BLaER1 treated with 17β-estradiol and CSF1 and Interleukin-3, amounts not matched to agents 10 nM and 100 nM (cell line): Measurements from ENCODE around the gene MZF1.

Experiments
- H3K27ac ChIP-seq, 11 experiments: shearing (Covaris generic); formaldehyde crosslinking; 2 replicates each; pipeline ENCODE4 v1.8.1; 2022
- H3K27me3 ChIP-seq, 11 experiments: shearing (Covaris generic); formaldehyde crosslinking; 2 replicates each; pipeline ENCODE4 v1.8.1; 2022
- H3K36me3 ChIP-seq, 11 experiments: shearing (Covaris generic); formaldehyde crosslinking; 2 replicates each; pipeline ENCODE4 v1.8.1; 2022
- H3K4me1 ChIP-seq, 10 experiments: shearing (Covaris generic); formaldehyde crosslinking; 2 replicates each; pipeline ENCODE4 v1.8.1; 2022
- H3K4me2 ChIP-seq, 11 experiments: shearing (Covaris generic); formaldehyde crosslinking; 2 replicates each; pipeline ENCODE4 v1.8.1; 2022
- H3K4me3 ChIP-seq, 10 experiments: shearing (Covaris generic); formaldehyde crosslinking; 2 replicates each; pipeline ENCODE4 v1.8.1; 2022
- H3K9ac ChIP-seq, 11 experiments: shearing (Covaris generic); formaldehyde crosslinking; 2 replicates each; pipeline ENCODE4 v1.8.1; 2022
- H3K9me3 ChIP-seq, 11 experiments: shearing (Covaris generic); formaldehyde crosslinking; replicated peaks in 1 of 11; 2 replicates each; pipeline ENCODE4 v1.8.1; 2022
- H4K20me1 ChIP-seq, 11 experiments: shearing (Covaris generic); formaldehyde crosslinking; 2 replicates each; pipeline ENCODE4 v1.8.1; 2022
- Cebpa-rat ChIP-seq, 11 experiments: shearing (Covaris generic); IDR thresholded peaks; 2 replicates each; pipeline ENCODE4 v1.8.1; 2022

MZF1 gene

DNA sequence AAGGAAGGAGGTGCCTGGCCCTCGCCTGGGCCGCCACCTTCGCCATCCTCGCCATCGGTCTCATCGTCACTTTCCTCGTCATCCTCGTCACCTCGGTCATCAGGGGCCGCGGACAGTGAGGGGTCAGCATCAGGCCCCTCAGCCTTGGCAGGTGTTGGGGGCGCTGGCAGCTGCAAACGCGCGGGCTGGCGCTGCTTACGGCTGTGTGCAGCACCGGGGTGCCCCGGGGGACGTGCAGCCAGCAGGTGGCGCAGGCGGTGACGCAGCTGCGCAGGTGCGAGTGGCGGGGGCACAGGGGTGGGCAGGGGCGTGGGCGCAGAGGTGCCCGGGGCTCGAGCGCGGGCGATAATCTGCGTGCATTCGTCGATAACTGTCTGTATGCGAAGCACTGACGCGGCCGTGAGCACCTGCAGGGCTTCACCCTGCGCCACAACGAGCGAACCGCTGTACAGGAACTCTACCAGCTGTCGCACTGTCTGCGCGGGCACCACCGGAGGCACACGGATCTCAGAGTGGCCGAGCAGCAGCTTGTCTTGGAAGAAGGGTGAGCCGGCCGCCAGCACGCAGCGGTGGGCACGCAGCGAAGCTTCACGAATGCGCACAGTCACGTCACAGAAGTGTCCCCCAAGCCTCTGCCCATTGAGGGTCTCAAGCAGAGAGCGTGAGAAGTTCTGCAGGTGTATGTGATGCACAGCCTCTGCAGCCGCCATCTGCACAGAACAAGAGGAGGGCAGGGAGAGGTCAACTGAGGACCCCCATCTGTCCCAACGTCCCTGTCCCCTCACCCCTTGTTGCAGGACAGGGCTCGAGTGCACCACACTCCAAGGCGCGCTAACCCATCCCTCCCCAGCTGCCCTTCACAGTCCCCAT is 55.9 kb downstream of the MZF1 start:
- no peak for TF ChIP-seq Cebpa-rat (IDR thresholded peaks at IDR 0.05)
- H4K20me1 ChIP-seq: peaks cover 8 to 48% (median 24%) of the 10 kb centered on the region in 11 experiments; a peak in 14 of 22 replicates
- H3K4me2 ChIP-seq: peak overlapping the region; percentile 42 to 99 (median 96); a peak in 15 of 22 replicates
- H3K9ac ChIP-seq: peak overlapping the region in 6 of 11 experiments; percentile 22 to 95 (median 42); a peak in 6 of 22 replicates
- peaks cover 17 to 33% (median 23%) of the 10 kb centered on the region in 11 experiments for H3K36me3 ChIP-seq
- peaks cover 50 to 67% (median 56%) of the 10 kb centered on the region in 10 experiments for H3K4me1 ChIP-seq
- H3K9me3 ChIP-seq: no peaks in the 10 kb centered on the region
- 0 out of 20 replicates have a peak overlapping the region, but pooled peaks of 1 of the 10 experiments have one; percentile 81 for H3K4me3 ChIP-seq
- no peaks in the 10 kb centered on the region for H3K27me3 ChIP-seq
- no peak overlapping the region for H3K27ac ChIP-seq

DNA sequence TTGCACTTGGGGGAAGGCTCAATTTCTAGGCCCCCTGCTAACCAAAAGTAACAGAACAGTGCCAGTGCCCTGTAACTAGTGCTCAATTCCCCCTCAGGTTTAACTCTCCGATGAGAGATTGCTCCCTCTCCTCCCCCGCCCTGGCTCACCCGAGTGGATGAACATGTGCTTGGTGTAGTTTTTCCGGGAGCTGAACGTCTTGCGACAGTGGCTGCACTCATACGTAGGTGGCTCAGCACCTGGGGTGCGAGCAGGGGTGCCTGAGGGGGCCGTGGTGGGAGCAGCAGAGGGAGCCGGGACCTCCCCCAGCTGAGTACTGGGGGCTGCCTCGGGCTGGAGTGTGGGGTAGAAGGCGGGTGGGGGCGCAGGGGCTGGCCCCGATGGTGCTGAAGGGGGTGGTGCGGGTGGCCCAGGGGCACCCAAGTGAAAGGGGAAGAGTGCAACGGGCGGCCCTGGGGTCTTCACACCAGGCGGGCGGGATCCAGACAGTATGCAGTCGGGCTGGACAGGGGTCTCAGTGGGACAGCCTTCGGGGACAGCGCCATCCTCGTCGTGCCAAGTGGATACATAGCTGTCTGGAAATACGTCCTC is 56.8 kb downstream of the MZF1 start:
- Histone ChIP-seq H3K4me3 (no peak overlapping the region), H3K36me3 (peaks cover 17 to 33% (median 23%) of the 10 kb centered on the region in 11 experiments), H3K27me3 (no peaks in the 10 kb centered on the region), H4K20me1 (peaks cover 8 to 48% (median 24%) of the 10 kb centered on the region in 11 experiments; a peak in 15 of 22 replicates), H3K27ac (peak overlapping the region in 3 of 11 experiments; percentile 14 to 74 (median 56); a peak in 2 of 22 replicates), H3K9me3 (no peaks in the 10 kb centered on the region), H3K9ac (peak overlapping the region; percentile 15 to 82 (median 62); a peak in 18 of 22 replicates), H3K4me1 (peaks cover 50 to 64% (median 55%) of the 10 kb centered on the region in 10 experiments), H3K4me2 (peak overlapping the region; percentile 84 to 95 (median 89); a peak in 19 of 22 replicates)
- no peak for TF ChIP-seq Cebpa-rat (IDR thresholded peaks at IDR 0.05)

DNA sequence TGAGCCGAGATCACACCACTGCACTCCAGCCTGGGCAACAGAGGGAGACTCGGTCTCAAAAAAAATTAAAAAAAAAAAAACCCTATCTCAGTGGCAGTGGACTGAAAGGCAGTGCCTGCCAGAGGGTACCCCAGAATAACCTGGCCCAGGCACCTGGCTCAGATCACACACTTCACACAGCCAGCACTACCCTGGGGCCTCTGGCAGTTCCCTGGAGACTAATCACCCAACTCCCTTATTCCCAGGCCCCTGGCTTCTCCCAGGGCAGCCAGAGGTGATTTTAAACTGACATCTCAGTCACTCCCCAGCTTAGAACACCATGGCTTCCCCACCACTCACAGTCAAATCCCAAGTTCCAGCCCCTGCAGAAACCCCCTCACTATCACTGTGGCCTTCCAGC is 57.9 kb downstream of the MZF1 start:
- peaks cover 48 to 63% (median 55%) of the 10 kb centered on the region in 10 experiments for H3K4me1 ChIP-seq
- peak overlapping the region; percentile 15 to 82 (median 62); a peak in 20 of 22 replicates for H3K9ac ChIP-seq
- TF ChIP-seq Cebpa-rat (IDR thresholded peaks at IDR 0.05): no peak
- H3K9me3 ChIP-seq: no peaks in the 10 kb centered on the region
- peak overlapping the region in 4 of 11 experiments; percentile 32 to 74 (median 48); a peak in 8 of 22 replicates for H3K27ac ChIP-seq
- H3K4me3 ChIP-seq: 0 out of 20 replicates have a peak overlapping the region, but pooled peaks of 2 of the 10 experiments have one; percentile 16 to 56
- H4K20me1 ChIP-seq: peaks cover 8 to 48% (median 24%) of the 10 kb centered on the region in 11 experiments; a peak in 15 of 22 replicates
- H3K36me3 ChIP-seq: peaks cover 17 to 33% (median 24%) of the 10 kb centered on the region in 11 experiments
- no peaks in the 10 kb centered on the region for H3K27me3 ChIP-seq
- H3K4me2 ChIP-seq: peak overlapping the region; percentile 84 to 95 (median 89)

DNA sequence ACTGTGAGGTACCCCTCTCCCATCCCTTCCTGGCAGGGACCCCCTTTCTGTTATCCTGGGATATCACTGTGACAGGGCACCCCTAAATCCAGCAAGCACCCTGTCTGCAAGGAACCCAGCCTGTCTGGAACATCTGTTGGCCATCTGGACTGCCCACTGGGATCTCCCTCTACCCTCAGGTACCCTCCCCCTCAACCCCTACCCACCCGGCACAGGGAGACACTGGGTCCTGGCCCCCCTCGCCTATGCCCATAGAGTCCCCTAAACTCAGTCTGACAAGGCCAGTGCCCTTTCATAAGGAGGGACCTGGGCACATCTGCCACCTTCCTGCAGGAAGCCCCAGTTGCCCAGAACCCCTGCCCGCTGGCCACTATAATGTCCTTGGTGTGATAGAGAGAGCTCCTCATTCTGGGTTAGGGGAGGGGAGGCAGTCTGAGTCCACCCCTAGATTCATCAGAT is 58.5 kb downstream of the MZF1 start:
- Histone ChIP-seq H3K4me1 (peaks cover 48 to 67% (median 59%) of the 10 kb centered on the region in 10 experiments), H3K27me3 (no peaks in the 10 kb centered on the region), H3K4me2 (peak overlapping the region; percentile 84 to 95 (median 89)), H4K20me1 (peaks cover 8 to 48% (median 24%) of the 10 kb centered on the region in 11 experiments; a peak in 15 of 22 replicates), H3K36me3 (peaks cover 17 to 33% (median 24%) of the 10 kb centered on the region in 11 experiments), H3K27ac (peak overlapping the region in 10 of 11 experiments; percentile 34 to 76 (median 70); a peak in 18 of 22 replicates), H3K9ac (peak overlapping the region; percentile 61 to 82 (median 74); a peak in 21 of 22 replicates), H3K4me3 (peak overlapping the region; percentile 36 to 67 (median 56)), H3K9me3 (no peaks in the 10 kb centered on the region)
- TF ChIP-seq Cebpa-rat (IDR thresholded peaks at IDR 0.05): no peak

DNA sequence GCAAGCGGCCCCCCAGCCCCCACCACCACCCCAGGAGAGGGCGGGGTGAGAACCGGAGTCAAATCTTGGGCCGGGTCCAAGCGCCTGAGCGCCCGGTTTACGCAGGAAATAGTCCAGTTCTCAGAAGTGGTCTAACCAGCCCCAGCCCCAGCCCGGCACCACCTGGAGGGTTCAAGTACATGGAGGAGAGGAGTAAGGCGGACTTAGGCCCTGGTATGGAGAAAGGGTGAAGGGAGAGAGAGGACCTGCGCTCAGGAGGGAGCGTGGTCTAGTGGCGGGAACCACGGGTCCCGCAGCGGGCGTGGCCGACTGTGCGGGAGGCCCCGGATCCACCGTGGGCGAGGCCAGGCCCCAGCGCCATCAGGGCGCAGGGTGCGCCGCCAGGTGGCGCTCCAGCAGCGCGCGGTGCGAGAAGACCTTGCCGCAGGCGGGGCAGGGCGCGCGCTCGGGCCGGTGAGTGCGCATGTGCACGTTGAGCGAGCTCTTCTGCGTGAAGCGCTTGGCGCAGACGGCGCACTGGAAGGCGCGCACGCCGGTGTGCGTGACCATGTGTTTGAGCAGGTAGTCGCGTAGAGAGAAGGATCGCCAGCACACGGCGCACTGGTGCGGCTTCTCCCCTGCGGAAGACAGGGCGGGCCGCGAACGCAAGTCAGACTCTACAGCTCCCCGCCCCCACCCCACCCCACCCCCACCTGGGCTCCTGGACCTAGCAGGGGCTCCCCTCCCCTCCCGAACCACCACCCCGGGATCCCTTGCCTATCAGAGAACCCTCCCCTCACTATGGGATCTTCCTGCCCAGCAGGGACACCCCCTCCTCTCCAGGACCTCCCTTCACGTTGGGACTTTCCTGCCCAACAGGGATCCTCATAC is 59.2 kb downstream of the MZF1 start:
- Histone ChIP-seq H4K20me1 (peaks cover 8 to 48% (median 24%) of the 10 kb centered on the region in 11 experiments; a peak in 15 of 22 replicates), H3K27me3 (no peaks in the 10 kb centered on the region), H3K36me3 (peaks cover 17 to 33% (median 24%) of the 10 kb centered on the region in 11 experiments), H3K4me2 (peak overlapping the region; percentile 84 to 95 (median 89)), H3K27ac (peak overlapping the region; percentile 23 to 76 (median 69); a peak in 20 of 22 replicates), H3K4me1 (peaks cover 48 to 73% (median 63%) of the 10 kb centered on the region in 10 experiments), H3K9ac (peak overlapping the region; percentile 61 to 82 (median 74); a peak in 21 of 22 replicates), H3K9me3 (peaks cover 0 to 6% (median 0%) of the 10 kb centered on the region in 11 experiments; a peak in 5 of 22 replicates), H3K4me3 (peak overlapping the region; percentile 36 to 67 (median 56))
- TF ChIP-seq Cebpa-rat (IDR thresholded peaks at IDR 0.05): no peak

DNA sequence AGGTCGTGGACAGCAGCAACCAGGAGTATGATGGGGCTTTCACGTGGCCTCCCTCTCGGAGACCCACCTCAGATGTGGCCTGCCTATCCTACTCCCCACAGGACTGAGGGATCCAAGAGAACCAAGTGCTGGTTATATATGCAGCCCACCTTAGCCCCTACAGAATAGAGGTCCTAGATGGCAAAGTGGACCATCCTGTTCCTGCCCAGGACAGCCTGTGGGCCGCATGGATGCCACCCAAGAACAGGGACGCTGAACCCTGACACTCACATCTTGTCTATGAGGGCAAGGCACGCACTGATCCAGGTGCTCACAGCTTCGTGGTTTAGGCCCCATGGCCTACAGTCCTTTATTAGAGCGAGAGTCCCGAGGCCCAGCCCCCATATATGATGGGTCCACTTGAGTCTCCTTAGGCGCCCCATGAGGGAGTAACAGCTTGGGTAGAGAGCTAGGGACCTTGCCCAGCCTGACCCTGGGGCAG is 59.9 kb downstream of the MZF1 start:
- H3K4me3 ChIP-seq: 0 out of 20 replicates have a peak overlapping the region, but pooled peaks of 2 of the 10 experiments have one; percentile 50 to 56
- peaks cover 3 to 43% (median 23%) of the 10 kb centered on the region in 11 experiments; a peak in 15 of 22 replicates for H4K20me1 ChIP-seq
- TF ChIP-seq Cebpa-rat (IDR thresholded peaks at IDR 0.05): no peak
- H3K27ac ChIP-seq: peak overlapping the region in 10 of 11 experiments; percentile 23 to 76 (median 68); a peak in 19 of 22 replicates
- peak overlapping the region; percentile 84 to 95 (median 89); a peak in 21 of 22 replicates for H3K4me2 ChIP-seq
- H3K9ac ChIP-seq: peak overlapping the region; percentile 45 to 82 (median 71); a peak in 19 of 22 replicates
- H3K4me1 ChIP-seq: peaks cover 43 to 67% (median 58%) of the 10 kb centered on the region in 10 experiments
- peaks cover 5 to 13% (median 6%) of the 10 kb centered on the region in 11 experiments for H3K9me3 ChIP-seq
- H3K36me3 ChIP-seq: peaks cover 17 to 36% (median 24%) of the 10 kb centered on the region in 11 experiments
- H3K27me3 ChIP-seq: no peaks in the 10 kb centered on the region
